HepG2 (cell line): ENCODE measurements around the gene PDRG1. TPM values are rescaled to one million over a fixed set of nuclear protein-coding genes. Genes with fewer than 3 reads are reported as not detected.

Experiments
- ATAC-seq: fragments of 200-7000 bp; cut with Tn5 transposase; 3 replicates; pipeline ENCODE4 v1.9.1; 2020; ENCODE audit warnings: mild to moderate bottlenecking, moderate library complexity
- BruUV-seq: library from RNA; stranded (reverse); fragments of 400-500 nt; replicated peaks from 2 replicates; lab custom pipeline; 2021; lab: Mats Ljungman, UMichigan
- CTCF ChIA-PET: fragments of 300-600 bp; formaldehyde crosslinking; extraction: SDS; loops from one replicate; lab custom pipeline; 2021; ENCODE audit warnings: low total read pairs, inconsistent platforms, low intra/inter-chr PET ratio; lab: Yijun Ruan, JAX
- POLR2A ChIA-PET: fragments of 350-600 bp; sonication (Branson Sonifier 250); formaldehyde crosslinking; loops from one replicate; lab custom pipeline; 2020; ENCODE audit warnings: antibody characterized with exemption, inconsistent platforms; lab: Yijun Ruan, JAX
- DNase-seq: peaks from one replicate; pipeline ENCODE4 v3.0.0-alpha.2; 2015; ENCODE audit warnings: low spot score
- FAIRE-seq: peaks from 3 replicates; lab custom pipeline; 2011; peaks lifted over from hg19 to GRCh38; lab: Jason Lieb, UNC
- H2AFZ ChIP-seq: one replicate; pipeline ENCODE4 v1.6.1; 2011; ENCODE audit warnings: low read length, inconsistent platforms
- H3K27ac ChIP-seq: fragments of 300-600 bp; 3 replicates; pipeline ENCODE4 v1.8.0; 2011; ENCODE audit warnings: mixed run types, mild to moderate bottlenecking, mixed read lengths, low read length, inconsistent platforms; ENCODE audit not compliant: insufficient read depth; ENCODE audit errors: extremely low read length
- H3K27me3 ChIP-seq, 2 experiments: fragments of 200-600 bp in 1 of 2; 2 replicates in 1 of 2; 3 replicates in 1 of 2; pipeline versions ENCODE4 v1.6.0 to v1.8.0; 2011; ENCODE audit warnings: low read length in 2 of 2, mild to moderate bottlenecking in 2 of 2, moderate library complexity in 2 of 2, inconsistent platforms in 1 of 2; ENCODE audit not compliant: insufficient read depth in 2 of 2, control insufficient read depth in 1 of 2
- H3K36me3 ChIP-seq, 2 experiments: fragments of 200-600 bp in 1 of 2; replicated peaks in 1 of 2; 2 replicates in 1 of 2; 3 replicates in 1 of 2; pipeline versions ENCODE4 v1.5.1 to v1.8.0; 2011; ENCODE audit warnings: low read length in 2 of 2, inconsistent platforms in 1 of 2; ENCODE audit not compliant: insufficient read depth in 2 of 2, control insufficient read depth in 1 of 2
- H3K4me1 ChIP-seq: 2 replicates; pipeline ENCODE4 v1.5.1; 2012; ENCODE audit warnings: low read length, inconsistent platforms; ENCODE audit not compliant: insufficient read depth
- H3K4me2 ChIP-seq: 2 replicates; pipeline ENCODE4 v1.6.0; 2011; ENCODE audit warnings: low read depth, low read length, inconsistent platforms
- H3K4me3 ChIP-seq, 3 experiments: fragments of 200-600 bp in 1 of 3; sonication (generic), shearing (Covaris generic) in 1 of 3; replicated peaks in 1 of 3; 2 replicates each; pipeline ENCODE4 v1.5.1; 2011 to 2016; ENCODE audit warnings: low read length in 3 of 3, inconsistent platforms in 2 of 3, low read depth in 2 of 3, mild to moderate bottlenecking in 2 of 3, control low read depth in 1 of 3, mixed read lengths in 1 of 3; ENCODE audit not compliant: insufficient read depth in 1 of 3
- H3K79me2 ChIP-seq: one replicate; pipeline ENCODE4 v1.6.1; 2011; ENCODE audit warnings: low read length, inconsistent platforms; ENCODE audit not compliant: insufficient read depth
- H3K9ac ChIP-seq: 2 replicates; pipeline ENCODE4 v1.6.0; 2011; ENCODE audit warnings: mild to moderate bottlenecking, low read depth, low read length, inconsistent platforms; ENCODE audit not compliant: insufficient read depth
- H3K9me3 ChIP-seq: 2 replicates; pipeline ENCODE4 v1.5.1; 2012; ENCODE audit warnings: mild to moderate bottlenecking, low read length
- H4K20me1 ChIP-seq: 2 replicates; pipeline ENCODE4 v1.6.0; 2011; ENCODE audit warnings: inconsistent platforms, mild to moderate bottlenecking, low read length, moderate library complexity; ENCODE audit not compliant: insufficient read depth
- ATF1 ChIP-seq: IDR thresholded peaks from 2 replicates; pipeline ENCODE4 v1.6.1; 2016; ENCODE audit warnings: mild to moderate bottlenecking, control low read depth
- CREB1 ChIP-seq, 2 experiments: fragments of 450-650 bp in 1 of 2; IDR thresholded peaks; 2 replicates each; pipeline ENCODE4 v1.6.1; 2016 to 2017; ENCODE audit warnings: control low read depth in 1 of 2, mild to moderate bottlenecking in 1 of 2, missing compliant biosample characterization in 1 of 2, missing genetic modification characterization in 1 of 2
- HDAC1 ChIP-seq: sonication (generic); formaldehyde crosslinking; IDR thresholded peaks from 2 replicates; pipeline ENCODE4 v1.5.1; 2020; ENCODE audit warnings: mild to moderate bottlenecking, missing genetic modification reagents
- NFKB2 ChIP-seq: sonication (generic); formaldehyde crosslinking; IDR thresholded peaks from 2 replicates; pipeline ENCODE4 v1.4.0; 2020; ENCODE audit warnings: missing genetic modification reagents, borderline replicate concordance
- PAF1 ChIP-seq: IDR thresholded peaks from 2 replicates; pipeline ENCODE4 v1.6.1; 2016; ENCODE audit warnings: missing genetic modification reagents, missing compliant biosample characterization
- RCOR2 ChIP-seq: IDR thresholded peaks from 2 replicates; pipeline ENCODE4 v1.6.1; 2016; ENCODE audit warnings: missing biosample characterization, missing genetic modification reagents
- UBTF ChIP-seq: sonication (generic); formaldehyde crosslinking; IDR thresholded peaks from 2 replicates; pipeline ENCODE4 v1.4.0; 2020; ENCODE audit warnings: mild to moderate bottlenecking, missing genetic modification reagents
- ZNF121 ChIP-seq: sonication (generic); formaldehyde crosslinking; IDR thresholded peaks from 2 replicates; pipeline ENCODE4 v1.5.0; 2020; ENCODE audit warnings: mild to moderate bottlenecking, missing genetic modification reagents
- ZNF318 ChIP-seq: sonication (generic); formaldehyde crosslinking; IDR thresholded peaks from 2 replicates; pipeline ENCODE4 v1.4.0; 2020; ENCODE audit warnings: mild to moderate bottlenecking, missing genetic modification reagents
- ZNF362 ChIP-seq: sonication (generic); formaldehyde crosslinking; IDR thresholded peaks from 2 replicates; pipeline ENCODE4 v1.4.0; 2020; ENCODE audit warnings: missing genetic modification reagents, mild to moderate bottlenecking, borderline replicate concordance
- ZNF546 ChIP-seq: sonication (generic); formaldehyde crosslinking; conservative IDR thresholded peaks from 2 replicates; pipeline ENCODE4 v1.8.1; 2023; ENCODE audit warnings: mild to moderate bottlenecking, missing genetic modification reagents
- WGBS: methylation state at CpG from one replicate; pipeline ENCODE4 v1.1.6; 2017; ENCODE audit warnings: low lambda C conversion rate; 5-methylcytosine and 5-hydroxymethylcytosine counted together
- in situ Hi-C: cut with HindIII; loops from 2 replicates; pipeline ENCODE4 v1.10.0; 2017; ENCODE audit warnings: low pct_unique_long_range_greater_than_20kb; ENCODE audit not compliant: extremely low pct_ligation_motif_present
- intact Hi-C: fragments of 100-400 bp; cut with micrococcal nuclease; formaldehyde crosslinking; loops from one replicate; pipeline ENCODE4 v1.10.0; 2022; ENCODE audit not compliant: unreplicated experiment
- polyA plus RNA-seq, 8 experiments: library from polyadenylated mRNA; depleted of rRNA in 3 of 8; stranded (reverse) in 7 of 8; unstranded in 1 of 8; fragments of >200 nt; fragmentation: Illumina TruSeq in 4 of 8; extraction: Trizol in 4 of 8; gene quantifications; 2 replicates each; pipeline versions ENCODE4 v1.2.1 to v1.2.3, GENCODE V29; 2011 to 2016; ENCODE audit warnings: low read depth in 4 of 8, missing spikeins in 1 of 8, mixed read lengths in 1 of 8; ENCODE audit not compliant: insufficient read depth in 1 of 8
- total RNA-seq, 5 experiments: library from RNA; depleted of rRNA; stranded (reverse); fragments of >200 nt; fragmentation: Illumina TruSeq; extraction: Trizol; gene quantifications; 2 replicates each; pipeline ENCODE4 v1.2.3, GENCODE V29; 2016; ENCODE audit warnings: low read depth in 1 of 5

The PDRG1 gene
- total and polyA plus RNA-seq, 2 of the 13 experiments (the other 11 are each of a cell fraction or from before 2014, with no cell fraction given) = 16.6 to 18.0 TPM

- in situ Hi-C loops (no loop called here), intact Hi-C loops (no loop called here)
- H3K4me1 ChIP-seq = no peaks in the 10 kb centered on the region
- ATAC-seq (peak; percentile 98), DNase-seq (peak; percentile 73), FAIRE-seq (peak; percentile 73)
- H2AFZ ChIP-seq = no peak overlapping the region
- H3K36me3 ChIP-seq = no peaks in the 10 kb centered on the region
- 0 out of 6 replicates have a peak overlapping the region, but pooled peaks of 1 of the 3 experiments have one; percentile 0 for H3K4me3 ChIP-seq
- H3K79me2 ChIP-seq = no peaks in the 10 kb centered on the region
- H4K20me1 ChIP-seq = no peaks in the 10 kb centered on the region
- POLR2A ChIA-PET = interaction anchor here (1.1 kb wide), 1 partner anchor 15 kb away, joined by 3 read pairs; no protein-coding TSS in a partner anchor
- 8% methylated on average over 8 of the region's 8 CpGs for WGBS
- H3K9me3 ChIP-seq = no peaks in the 10 kb centered on the region
- CTCF ChIA-PET = no interaction called here
- no peak overlapping the region for H3K27ac ChIP-seq
- peak overlapping the region; percentile 0; the same call in 1 of the 2 replicates for H3K9ac ChIP-seq
- H3K27me3 ChIP-seq = peaks cover 4 to 14% of the 10 kb centered on the region in 2 experiments; a peak in 3 of 5 replicates
- peak overlapping the region; percentile 30 for H3K4me2 ChIP-seq
- BruUV-seq = no TSS peak
- TF ChIP-seq ZNF318 (CRISPR knock-in tag) = no peak
- no peak for TF ChIP-seq ZNF546
- peak; percentile 68; the same call in 1 of the 2 replicates for TF ChIP-seq ZNF362 (CRISPR knock-in tag)
- no peak for TF ChIP-seq PAF1 (CRISPR knock-in tag)
- peak; percentile 79 for TF ChIP-seq ATF1
- 0 out of 2 replicates have a peak, but pooled peaks have one; percentile 9 for TF ChIP-seq NFKB2
- TF ChIP-seq UBTF = no peak
- peak; percentile 89 for TF ChIP-seq ZNF121 (CRISPR knock-in tag)
- no peak for TF ChIP-seq RCOR2 (CRISPR knock-in tag)
- TF ChIP-seq HDAC1 = no peak
- TF ChIP-seq CREB1 (IDR thresholded peaks at IDR 0.05) = peak; percentile 84
- peak; percentile 91 for TF ChIP-seq CREB1 (CRISPR knock-in tag; IDR thresholded peaks at IDR 0.05)
These were observed 56.7 kb downstream of the PDRG1 start for GRCh38 chr20:31894980-31895675.
